HL-60 (cell line): ENCODE results near the gene PABPN1L.

Source experiments
- GABPA ChIP-seq: IDR thresholded peaks from 2 replicates; pipeline ENCODE4 v1.6.1; 2012; ENCODE audit warnings: low read depth
- POLR2AphosphoS5 ChIP-seq: IDR thresholded peaks from 2 replicates; pipeline ENCODE4 v1.6.1; 2012; ENCODE audit warnings: low read depth
- SPI1 ChIP-seq: IDR thresholded peaks from 2 replicates; pipeline ENCODE4 v1.6.1; 2012; ENCODE audit warnings: low read depth, mild to moderate bottlenecking, borderline replicate concordance
- TF ChIP-seq, protein P1 (sequence below): IDR thresholded peaks from one replicate; pipeline ENCODE4 v1.5.1; 2011; ENCODE audit warnings: low read length, control low read depth, inconsistent platforms; ENCODE audit not compliant: insufficient read depth
- TF ChIP-seq, protein P2 (sequence below): IDR thresholded peaks from 2 replicates; pipeline ENCODE4 v1.6.1; 2012; ENCODE audit warnings: low read depth; ENCODE audit not compliant: insufficient replicate concordance

- TF ChIP-seq, protein P1, sequence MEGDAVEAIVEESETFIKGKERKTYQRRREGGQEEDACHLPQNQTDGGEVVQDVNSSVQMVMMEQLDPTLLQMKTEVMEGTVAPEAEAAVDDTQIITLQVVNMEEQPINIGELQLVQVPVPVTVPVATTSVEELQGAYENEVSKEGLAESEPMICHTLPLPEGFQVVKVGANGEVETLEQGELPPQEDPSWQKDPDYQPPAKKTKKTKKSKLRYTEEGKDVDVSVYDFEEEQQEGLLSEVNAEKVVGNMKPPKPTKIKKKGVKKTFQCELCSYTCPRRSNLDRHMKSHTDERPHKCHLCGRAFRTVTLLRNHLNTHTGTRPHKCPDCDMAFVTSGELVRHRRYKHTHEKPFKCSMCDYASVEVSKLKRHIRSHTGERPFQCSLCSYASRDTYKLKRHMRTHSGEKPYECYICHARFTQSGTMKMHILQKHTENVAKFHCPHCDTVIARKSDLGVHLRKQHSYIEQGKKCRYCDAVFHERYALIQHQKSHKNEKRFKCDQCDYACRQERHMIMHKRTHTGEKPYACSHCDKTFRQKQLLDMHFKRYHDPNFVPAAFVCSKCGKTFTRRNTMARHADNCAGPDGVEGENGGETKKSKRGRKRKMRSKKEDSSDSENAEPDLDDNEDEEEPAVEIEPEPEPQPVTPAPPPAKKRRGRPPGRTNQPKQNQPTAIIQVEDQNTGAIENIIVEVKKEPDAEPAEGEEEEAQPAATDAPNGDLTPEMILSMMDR = no peak
- TF ChIP-seq, protein P2, sequence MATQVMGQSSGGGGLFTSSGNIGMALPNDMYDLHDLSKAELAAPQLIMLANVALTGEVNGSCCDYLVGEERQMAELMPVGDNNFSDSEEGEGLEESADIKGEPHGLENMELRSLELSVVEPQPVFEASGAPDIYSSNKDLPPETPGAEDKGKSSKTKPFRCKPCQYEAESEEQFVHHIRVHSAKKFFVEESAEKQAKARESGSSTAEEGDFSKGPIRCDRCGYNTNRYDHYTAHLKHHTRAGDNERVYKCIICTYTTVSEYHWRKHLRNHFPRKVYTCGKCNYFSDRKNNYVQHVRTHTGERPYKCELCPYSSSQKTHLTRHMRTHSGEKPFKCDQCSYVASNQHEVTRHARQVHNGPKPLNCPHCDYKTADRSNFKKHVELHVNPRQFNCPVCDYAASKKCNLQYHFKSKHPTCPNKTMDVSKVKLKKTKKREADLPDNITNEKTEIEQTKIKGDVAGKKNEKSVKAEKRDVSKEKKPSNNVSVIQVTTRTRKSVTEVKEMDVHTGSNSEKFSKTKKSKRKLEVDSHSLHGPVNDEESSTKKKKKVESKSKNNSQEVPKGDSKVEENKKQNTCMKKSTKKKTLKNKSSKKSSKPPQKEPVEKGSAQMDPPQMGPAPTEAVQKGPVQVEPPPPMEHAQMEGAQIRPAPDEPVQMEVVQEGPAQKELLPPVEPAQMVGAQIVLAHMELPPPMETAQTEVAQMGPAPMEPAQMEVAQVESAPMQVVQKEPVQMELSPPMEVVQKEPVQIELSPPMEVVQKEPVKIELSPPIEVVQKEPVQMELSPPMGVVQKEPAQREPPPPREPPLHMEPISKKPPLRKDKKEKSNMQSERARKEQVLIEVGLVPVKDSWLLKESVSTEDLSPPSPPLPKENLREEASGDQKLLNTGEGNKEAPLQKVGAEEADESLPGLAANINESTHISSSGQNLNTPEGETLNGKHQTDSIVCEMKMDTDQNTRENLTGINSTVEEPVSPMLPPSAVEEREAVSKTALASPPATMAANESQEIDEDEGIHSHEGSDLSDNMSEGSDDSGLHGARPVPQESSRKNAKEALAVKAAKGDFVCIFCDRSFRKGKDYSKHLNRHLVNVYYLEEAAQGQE = no peak
- TF ChIP-seq POLR2AphosphoS5 (no peak), GABPA (no peak), SPI1 (no peak)
Observed at GRCh38 chr16:88842308-88842756, 24.1 kb downstream of the PABPN1L start.
